GM12891 (cell line): ENCODE results near the gene DNHD1.

Source experiments
- POLR2A ChIP-seq: IDR thresholded peaks from 2 replicates; pipeline ENCODE4 v1.6.1; 2011; ENCODE audit warnings: low read depth, low read length, control low read depth
- POLR2AphosphoS5 ChIP-seq: IDR thresholded peaks from 2 replicates; pipeline ENCODE4 v1.6.1; 2011; ENCODE audit warnings: low read depth, low read length, control low read depth
- SPI1 ChIP-seq: IDR thresholded peaks from 2 replicates; pipeline ENCODE4 v1.6.1; 2011; ENCODE audit warnings: low read depth, low read length, control low read depth
- TAF1 ChIP-seq: IDR thresholded peaks from 2 replicates; pipeline ENCODE4 v1.6.1; 2011; ENCODE audit warnings: low read depth, low read length, control low read depth

DNA sequence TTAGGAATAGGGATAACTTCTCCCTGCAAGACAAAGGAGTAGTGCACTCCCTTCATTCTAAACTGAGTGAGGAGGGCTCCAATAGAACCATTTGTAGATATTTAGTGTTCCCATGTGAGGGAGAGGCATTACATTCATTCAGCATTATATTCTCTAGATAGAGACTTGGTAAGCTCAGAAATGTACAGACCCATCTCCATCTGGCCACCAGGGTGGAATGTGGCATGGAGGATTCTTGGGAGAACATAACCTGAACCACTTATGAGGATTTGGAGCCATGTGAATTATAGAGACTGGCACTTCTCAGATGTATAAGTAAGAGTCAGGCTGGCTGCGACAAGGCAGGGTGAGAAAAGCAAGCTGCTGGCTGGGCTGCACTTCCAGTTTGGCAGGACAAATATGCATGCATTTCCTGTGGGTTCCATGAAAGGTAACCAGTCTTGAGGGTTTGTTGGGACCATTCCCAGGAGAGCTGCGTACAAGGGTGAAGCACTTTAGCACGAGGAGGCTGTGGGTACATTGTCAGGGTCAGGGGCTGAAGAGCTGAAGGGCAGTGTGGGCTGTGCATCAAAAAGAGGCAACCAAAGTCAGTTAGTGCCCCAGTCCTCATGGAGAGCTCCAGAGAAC lies 97.2 kb downstream of the DNHD1 start:
- TF ChIP-seq POLR2A (no peak), TAF1 (no peak), POLR2AphosphoS5 (no peak), SPI1 (no peak)
